ENCODE results near the gene PTPRK.

PTPRK gene

DNA sequence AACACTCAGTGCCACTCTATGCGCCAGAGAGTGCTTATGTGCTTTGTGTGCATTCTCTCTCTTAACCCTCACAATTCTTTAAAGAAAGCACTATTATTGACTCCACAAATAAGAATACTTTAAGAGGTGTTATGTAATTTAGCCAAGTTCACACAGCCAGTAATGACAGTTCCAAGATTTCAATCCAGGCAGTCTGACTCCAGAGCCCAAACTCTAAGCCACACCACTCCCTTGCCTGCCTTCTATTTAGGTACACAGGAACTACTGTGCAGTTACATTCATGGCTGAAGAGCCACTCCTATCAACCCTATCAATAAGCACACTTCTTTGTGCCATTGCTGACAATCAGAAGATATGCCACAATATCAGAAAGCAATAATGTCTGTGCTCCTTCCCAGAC is 93.3 kb downstream of the PTPRK start:
- TF ChIP-seq OSR1 (CRISPR knock-in tag; IDR thresholded peaks at IDR 0.05) (no peak), SNAI2 (CRISPR knock-in tag; IDR thresholded peaks at IDR 0.05) (no peak), ARNTL (CRISPR knock-in tag; IDR thresholded peaks at IDR 0.05; ENCODE audit: borderline replicate concordance, low read depth) (no peak), TCF4 (CRISPR knock-in tag; IDR thresholded peaks at IDR 0.05; ENCODE audit: borderline replicate concordance) (no peak), ESRRG (CRISPR knock-in tag; IDR thresholded peaks at IDR 0.05) (no peak)
- TF ChIP-seq, protein P1, sequence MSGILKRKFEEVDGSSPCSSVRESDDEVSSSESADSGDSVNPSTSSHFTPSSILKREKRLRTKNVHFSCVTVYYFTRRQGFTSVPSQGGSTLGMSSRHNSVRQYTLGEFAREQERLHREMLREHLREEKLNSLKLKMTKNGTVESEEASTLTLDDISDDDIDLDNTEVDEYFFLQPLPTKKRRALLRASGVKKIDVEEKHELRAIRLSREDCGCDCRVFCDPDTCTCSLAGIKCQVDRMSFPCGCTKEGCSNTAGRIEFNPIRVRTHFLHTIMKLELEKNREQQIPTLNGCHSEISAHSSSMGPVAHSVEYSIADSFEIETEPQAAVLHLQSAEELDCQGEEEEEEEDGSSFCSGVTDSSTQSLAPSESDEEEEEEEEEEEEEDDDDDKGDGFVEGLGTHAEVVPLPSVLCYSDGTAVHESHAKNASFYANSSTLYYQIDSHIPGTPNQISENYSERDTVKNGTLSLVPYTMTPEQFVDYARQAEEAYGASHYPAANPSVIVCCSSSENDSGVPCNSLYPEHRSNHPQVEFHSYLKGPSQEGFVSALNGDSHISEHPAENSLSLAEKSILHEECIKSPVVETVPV (CRISPR knock-in tag; IDR thresholded peaks at IDR 0.05): no peak
- TF ChIP-seq, protein P2, sequence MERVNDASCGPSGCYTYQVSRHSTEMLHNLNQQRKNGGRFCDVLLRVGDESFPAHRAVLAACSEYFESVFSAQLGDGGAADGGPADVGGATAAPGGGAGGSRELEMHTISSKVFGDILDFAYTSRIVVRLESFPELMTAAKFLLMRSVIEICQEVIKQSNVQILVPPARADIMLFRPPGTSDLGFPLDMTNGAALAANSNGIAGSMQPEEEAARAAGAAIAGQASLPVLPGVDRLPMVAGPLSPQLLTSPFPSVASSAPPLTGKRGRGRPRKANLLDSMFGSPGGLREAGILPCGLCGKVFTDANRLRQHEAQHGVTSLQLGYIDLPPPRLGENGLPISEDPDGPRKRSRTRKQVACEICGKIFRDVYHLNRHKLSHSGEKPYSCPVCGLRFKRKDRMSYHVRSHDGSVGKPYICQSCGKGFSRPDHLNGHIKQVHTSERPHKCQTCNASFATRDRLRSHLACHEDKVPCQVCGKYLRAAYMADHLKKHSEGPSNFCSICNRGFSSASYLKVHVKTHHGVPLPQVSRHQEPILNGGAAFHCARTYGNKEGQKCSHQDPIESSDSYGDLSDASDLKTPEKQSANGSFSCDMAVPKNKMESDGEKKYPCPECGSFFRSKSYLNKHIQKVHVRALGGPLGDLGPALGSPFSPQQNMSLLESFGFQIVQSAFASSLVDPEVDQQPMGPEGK (CRISPR knock-in tag; IDR thresholded peaks at IDR 0.05; ENCODE audit: borderline replicate concordance): no peak
- TF ChIP-seq, protein P3, sequence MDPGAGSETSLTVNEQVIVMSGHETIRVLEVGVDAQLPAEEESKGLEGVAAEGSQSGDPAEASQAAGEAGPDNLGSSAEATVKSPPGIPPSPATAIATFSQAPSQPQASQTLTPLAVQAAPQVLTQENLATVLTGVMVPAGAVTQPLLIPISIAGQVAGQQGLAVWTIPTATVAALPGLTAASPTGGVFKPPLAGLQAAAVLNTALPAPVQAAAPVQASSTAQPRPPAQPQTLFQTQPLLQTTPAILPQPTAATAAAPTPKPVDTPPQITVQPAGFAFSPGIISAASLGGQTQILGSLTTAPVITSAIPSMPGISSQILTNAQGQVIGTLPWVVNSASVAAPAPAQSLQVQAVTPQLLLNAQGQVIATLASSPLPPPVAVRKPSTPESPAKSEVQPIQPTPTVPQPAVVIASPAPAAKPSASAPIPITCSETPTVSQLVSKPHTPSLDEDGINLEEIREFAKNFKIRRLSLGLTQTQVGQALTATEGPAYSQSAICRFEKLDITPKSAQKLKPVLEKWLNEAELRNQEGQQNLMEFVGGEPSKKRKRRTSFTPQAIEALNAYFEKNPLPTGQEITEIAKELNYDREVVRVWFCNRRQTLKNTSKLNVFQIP (CRISPR knock-in tag; IDR thresholded peaks at IDR 0.05; ENCODE audit: borderline replicate concordance, low read depth): no peak
- ATAC-seq: no peak

DNA sequence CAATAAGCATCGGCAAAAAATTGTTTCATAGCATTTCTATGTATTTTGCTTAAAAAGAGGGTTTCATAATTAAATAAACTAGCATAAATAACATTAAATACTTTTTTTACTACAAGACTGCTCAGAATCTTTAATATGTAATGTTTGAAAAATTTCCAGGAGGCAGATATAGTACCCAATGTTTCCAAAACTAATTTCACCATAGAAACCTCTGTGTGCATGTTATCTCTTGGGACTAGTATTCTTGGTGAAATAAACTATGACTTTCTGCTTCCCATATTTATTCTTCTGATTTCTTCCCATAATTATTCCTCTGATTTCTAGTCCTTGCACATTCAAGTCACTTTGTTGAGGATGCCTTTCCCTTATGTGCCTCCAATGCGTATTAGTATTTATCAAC is 94.5 kb downstream of the PTPRK start:
- TF ChIP-seq, protein P1 (CRISPR knock-in tag; IDR thresholded peaks at IDR 0.05): no peak
- TF ChIP-seq GLIS3 (CRISPR knock-in tag; IDR thresholded peaks at IDR 0.05) (no peak), TSHZ2 (CRISPR knock-in tag; IDR thresholded peaks at IDR 0.05) (no peak), ZNF8 (CRISPR knock-in tag; IDR thresholded peaks at IDR 0.05) (no peak), ZNF70 (CRISPR knock-in tag; IDR thresholded peaks at IDR 0.05) (no peak), CSDC2 (CRISPR knock-in tag; IDR thresholded peaks at IDR 0.05) (no peak), SNAI2 (CRISPR knock-in tag; IDR thresholded peaks at IDR 0.05) (no peak), ESRRG (CRISPR knock-in tag; IDR thresholded peaks at IDR 0.05) (no peak), ISL1 (CRISPR knock-in tag; IDR thresholded peaks at IDR 0.05) (no peak), PPARA (CRISPR knock-in tag; IDR thresholded peaks at IDR 0.05; ENCODE audit: borderline replicate concordance) (no peak), ARNTL (CRISPR knock-in tag; IDR thresholded peaks at IDR 0.05; ENCODE audit: borderline replicate concordance, low read depth) (no peak), ZC3H10 (CRISPR knock-in tag; IDR thresholded peaks at IDR 0.05) (no peak)
- TF ChIP-seq, protein P4, sequence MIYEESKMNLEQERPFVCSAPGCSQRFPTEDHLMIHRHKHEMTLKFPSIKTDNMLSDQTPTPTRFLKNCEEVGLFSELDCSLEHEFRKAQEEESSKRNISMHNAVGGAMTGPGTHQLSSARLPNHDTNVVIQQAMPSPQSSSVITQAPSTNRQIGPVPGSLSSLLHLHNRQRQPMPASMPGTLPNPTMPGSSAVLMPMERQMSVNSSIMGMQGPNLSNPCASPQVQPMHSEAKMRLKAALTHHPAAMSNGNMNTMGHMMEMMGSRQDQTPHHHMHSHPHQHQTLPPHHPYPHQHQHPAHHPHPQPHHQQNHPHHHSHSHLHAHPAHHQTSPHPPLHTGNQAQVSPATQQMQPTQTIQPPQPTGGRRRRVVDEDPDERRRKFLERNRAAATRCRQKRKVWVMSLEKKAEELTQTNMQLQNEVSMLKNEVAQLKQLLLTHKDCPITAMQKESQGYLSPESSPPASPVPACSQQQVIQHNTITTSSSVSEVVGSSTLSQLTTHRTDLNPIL (CRISPR knock-in tag; IDR thresholded peaks at IDR 0.05; ENCODE audit: low read depth): no peak
- ATAC-seq: no peak

GRCh38 chr6:128422871-128423270 is 97.5 kb downstream of the PTPRK start:
- no peak for TF ChIP-seq GLIS3 (CRISPR knock-in tag; IDR thresholded peaks at IDR 0.05)
- TF ChIP-seq OSR1 (CRISPR knock-in tag; IDR thresholded peaks at IDR 0.05): no peak
- TF ChIP-seq TCF4 (CRISPR knock-in tag; IDR thresholded peaks at IDR 0.05; ENCODE audit: borderline replicate concordance): no peak
- no peak for TF ChIP-seq ZNF8 (CRISPR knock-in tag; IDR thresholded peaks at IDR 0.05)
- TF ChIP-seq ISL1 (CRISPR knock-in tag; IDR thresholded peaks at IDR 0.05): no peak
- TF ChIP-seq, protein P1 (CRISPR knock-in tag; IDR thresholded peaks at IDR 0.05): no peak
- no peak for TF ChIP-seq BACH2 (CRISPR knock-in tag; IDR thresholded peaks at IDR 0.05; ENCODE audit: borderline replicate concordance)
- TF ChIP-seq CSDC2 (CRISPR knock-in tag; IDR thresholded peaks at IDR 0.05): no peak
- no peak for ATAC-seq

All from SK-N-SH treated with all-trans-retinoic acid at 6 μM for 48 hours (cell line).